GM21723 (cell line): ENCODE results near the gene ARHGAP25.
A peak's percentile ranks its signal among the peaks of the same experiment; 100 is the strongest.

Experiments
- ATAC-seq: cut with Tn5 transposase; IDR thresholded peaks from one replicate; pipeline ENCODE4 v1.9.1; 2021; ENCODE audit warnings: mild to moderate bottlenecking, moderate library complexity; ENCODE audit not compliant: unreplicated experiment

The ARHGAP25 gene

GRCh38 chr2:68828887-68829708 lies 94.5 kb downstream of the ARHGAP25 start:
- ATAC-seq = no peak

- no peak for ATAC-seq
These were observed 95.1 kb downstream of the ARHGAP25 start for GRCh38 chr2:68829749-68830148.

- ATAC-seq = no peak
These were observed 97.1 kb downstream of the ARHGAP25 start for GRCh38 chr2:68831686-68832232.

GRCh38 chr2:68832233-68832869 lies 97.7 kb downstream of the ARHGAP25 start:
- ATAC-seq = peak; percentile 75

GRCh38 chr2:68833162-68833561 lies 98.6 kb downstream of the ARHGAP25 start:
- no peak for ATAC-seq

- no peak for ATAC-seq
These were observed 100.2 kb downstream of the ARHGAP25 start for GRCh38 chr2:68834737-68835376.

- no peak for ATAC-seq
These were observed 101.0 kb downstream of the ARHGAP25 start for GRCh38 chr2:68835621-68836020.

- peak; percentile 50 for ATAC-seq
These were observed 102.7 kb downstream of the ARHGAP25 start for GRCh38 chr2:68837164-68837860.

- peak; percentile 61 for ATAC-seq
These were observed 103.3 kb downstream of the ARHGAP25 start for GRCh38 chr2:68837861-68838341.

GRCh38 chr2:68838641-68839040 lies 104.0 kb downstream of the ARHGAP25 start:
- ATAC-seq = no peak

GRCh38 chr2:68839260-68839833 lies 104.7 kb downstream of the ARHGAP25 start:
- no peak for ATAC-seq

GRCh38 chr2:68845043-68845442 lies 110.4 kb downstream of the ARHGAP25 start:
- no peak for ATAC-seq

GRCh38 chr2:68846091-68846490 lies 111.5 kb downstream of the ARHGAP25 start:
- ATAC-seq = no peak

GRCh38 chr2:68847751-68848150 lies 113.1 kb downstream of the ARHGAP25 start:
- no peak for ATAC-seq

GRCh38 chr2:68849579-68850030 lies 115.0 kb downstream of the ARHGAP25 start:
- ATAC-seq = no peak

GRCh38 chr2:68850524-68850923 lies 115.9 kb downstream of the ARHGAP25 start:
- ATAC-seq = no peak

- no peak for ATAC-seq
These were observed 118.4 kb downstream of the ARHGAP25 start for GRCh38 chr2:68853035-68853434.

GRCh38 chr2:68853915-68854314 lies 119.3 kb downstream of the ARHGAP25 start:
- no peak for ATAC-seq

- ATAC-seq = no peak
These were observed 119.9 kb downstream of the ARHGAP25 start for GRCh38 chr2:68854476-68854875.

GRCh38 chr2:68855550-68855949 lies 120.9 kb downstream of the ARHGAP25 start:
- no peak for ATAC-seq
